HG02759 (cell line): ENCODE results near the gene PLS3.
"Not testable (repeated sequence)": the region's sequence is repeated elsewhere in the genome, so short reads cannot be mapped to it uniquely, and the experiment has no call there.

Experiments used
- ATAC-seq: cut with Tn5 transposase; IDR thresholded peaks from one replicate; pipeline ENCODE4 v1.9.1; 2021; ENCODE audit warnings: mild to moderate bottlenecking, moderate library complexity; ENCODE audit not compliant: unreplicated experiment

Gene PLS3

DNA sequence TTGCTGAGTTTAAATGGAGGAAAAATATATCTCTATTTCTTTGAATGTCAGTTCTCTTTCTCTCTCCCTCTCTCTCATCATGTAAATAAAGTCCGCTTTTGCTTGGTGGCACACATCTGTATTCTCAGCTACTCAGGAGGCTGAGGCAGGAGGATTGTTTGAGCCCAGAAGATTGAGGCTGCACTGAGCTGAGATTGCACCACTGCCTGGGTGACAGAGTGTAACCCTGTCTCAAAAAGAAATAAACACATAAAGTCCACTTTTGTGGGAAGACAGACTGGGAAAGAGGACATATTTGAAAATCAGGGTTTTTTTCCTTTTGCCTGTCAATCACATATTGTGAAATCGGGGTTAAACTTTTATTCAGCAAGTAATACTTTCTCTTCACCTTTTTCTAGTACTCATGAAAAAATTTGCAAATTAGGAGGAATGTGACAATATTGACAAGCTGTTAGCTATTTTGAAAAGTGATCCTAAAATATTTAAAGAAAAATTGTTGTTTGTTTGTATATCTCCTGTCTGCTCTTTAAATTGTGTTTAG is 42.6 kb downstream of the PLS3 start:
- ATAC-seq = no peak

DNA sequence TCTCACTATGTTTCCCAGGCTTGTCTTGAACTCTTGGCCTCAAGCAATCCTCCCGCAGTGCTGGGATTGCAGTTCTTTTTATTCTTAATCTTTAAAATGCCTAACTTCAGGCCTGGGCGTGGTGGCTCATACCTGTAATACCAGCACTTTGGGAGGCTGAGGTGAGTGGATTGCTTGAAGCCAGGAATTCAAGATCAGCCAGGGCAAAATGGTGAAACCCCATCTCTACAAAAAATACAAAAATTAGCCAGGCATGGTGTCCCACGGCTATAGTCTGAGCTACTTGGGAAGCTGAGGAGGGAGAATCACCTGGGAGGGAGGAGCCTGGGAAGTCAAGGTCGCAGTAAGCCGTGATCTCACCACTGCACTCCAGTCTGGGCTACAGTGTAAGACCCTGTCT is 45.9 kb downstream of the PLS3 start:
- no peak for ATAC-seq

GRCh38 chrX:115609621-115610020 is 48.6 kb downstream of the PLS3 start:
- no peak for ATAC-seq

DNA sequence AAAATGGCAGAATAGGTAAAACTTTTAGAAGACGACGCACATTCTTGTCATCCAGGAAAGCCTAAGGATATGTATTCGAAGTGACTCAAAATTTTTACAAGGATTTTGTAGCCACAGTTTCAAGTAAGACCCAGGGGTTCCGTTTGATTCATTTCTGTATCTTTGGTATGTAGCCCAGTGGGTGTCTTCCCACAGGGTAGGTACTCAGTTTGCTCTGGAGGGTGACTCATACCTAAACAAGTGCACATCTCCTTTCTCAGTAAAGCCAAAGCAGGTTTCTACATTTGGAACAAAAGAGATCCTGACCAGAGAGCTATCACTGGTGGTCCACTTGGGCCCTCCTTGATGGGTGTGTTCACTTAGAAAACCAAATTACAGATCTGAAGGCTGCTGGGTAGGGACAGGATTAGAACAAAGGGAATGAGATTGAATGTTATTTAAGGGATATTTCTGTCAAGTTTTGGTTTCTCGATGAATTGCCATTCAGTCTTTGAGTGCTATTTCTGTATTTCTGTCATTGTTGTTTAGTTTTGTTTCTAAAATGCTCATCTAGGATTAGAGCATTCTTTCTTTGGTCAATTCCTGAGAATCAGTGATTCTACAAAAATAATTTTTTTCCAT is 56.1 kb downstream of the PLS3 start:
- peak; percentile 98 for ATAC-seq

DNA sequence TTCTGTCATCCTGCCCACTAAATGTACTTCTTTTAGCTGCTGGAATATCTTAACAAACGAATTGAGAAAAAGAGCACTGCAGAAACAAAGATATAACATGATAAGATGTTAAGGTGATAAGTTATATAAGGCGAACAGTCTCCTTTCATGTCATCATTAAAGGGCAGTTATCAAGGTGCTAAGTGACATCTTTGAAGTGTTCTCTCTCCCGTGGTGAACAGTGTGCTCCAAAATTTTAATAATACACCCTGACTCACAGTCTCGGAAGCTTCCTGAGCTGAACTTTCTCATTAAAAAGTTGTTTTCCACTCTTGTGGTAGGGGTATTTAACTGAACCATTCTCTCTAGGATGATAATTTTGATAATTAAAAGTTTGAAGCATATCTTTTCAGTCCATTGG is 61.6 kb downstream of the PLS3 start:
- ATAC-seq = no peak

GRCh38 chrX:115624916-115625315 is 63.9 kb downstream of the PLS3 start:
- no peak for ATAC-seq

- no peak for ATAC-seq
Observed at GRCh38 chrX:115625572-115626301, 64.8 kb downstream of the PLS3 start.

DNA sequence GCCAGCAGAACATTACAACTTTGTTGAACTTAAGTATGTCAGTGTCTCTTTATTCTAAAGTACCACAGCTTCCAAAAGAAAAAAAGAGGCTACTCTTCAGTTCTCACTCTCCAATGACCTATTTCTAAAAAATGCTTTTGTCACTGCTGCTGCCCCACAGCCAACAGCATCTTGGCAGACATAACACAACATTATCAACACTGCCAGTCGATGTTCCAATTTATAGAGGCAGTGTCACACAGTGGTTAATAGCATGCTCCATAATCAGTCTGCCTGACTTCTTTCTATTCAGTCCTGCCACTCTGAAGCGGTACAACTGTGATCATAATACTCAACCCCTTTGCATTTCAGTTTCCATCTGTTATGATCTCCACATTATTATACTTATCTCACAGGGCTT is 69.2 kb downstream of the PLS3 start:
- ATAC-seq = no peak

- ATAC-seq = no peak
Observed at GRCh38 chrX:115632455-115632854, 71.5 kb downstream of the PLS3 start.

GRCh38 chrX:115633397-115633796 is 72.4 kb downstream of the PLS3 start:
- not testable (repeated sequence) for ATAC-seq

DNA sequence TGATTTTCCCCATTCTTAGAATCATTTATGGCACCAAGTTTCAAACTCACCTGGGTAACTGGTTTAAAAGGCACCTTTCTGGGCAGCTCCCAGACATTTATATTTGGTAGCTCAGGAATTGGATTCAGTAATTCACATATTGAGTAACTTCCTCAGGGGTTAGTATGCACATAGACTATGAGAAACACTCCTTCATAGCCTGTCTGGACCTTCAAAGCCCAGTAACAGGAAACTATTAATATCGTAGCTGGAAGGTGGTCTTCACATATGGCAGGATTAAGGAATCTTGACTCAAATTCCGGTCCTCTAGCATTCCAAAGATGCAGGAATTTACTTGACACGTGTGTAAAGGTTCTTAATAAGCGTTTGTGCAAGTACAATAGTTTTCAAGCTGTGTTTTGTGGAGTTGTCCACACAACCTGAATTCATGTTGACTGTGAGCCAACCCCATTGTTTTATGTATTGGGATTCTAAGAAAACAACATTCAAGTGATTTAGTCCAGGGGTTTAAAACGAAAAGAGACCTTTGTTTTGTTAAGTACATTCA is 78.4 kb downstream of the PLS3 start:
- no peak for ATAC-seq

- ATAC-seq = no peak
Observed at GRCh38 chrX:115642311-115642710, 81.3 kb downstream of the PLS3 start.

GRCh38 chrX:115642895-115643530 is 82.0 kb downstream of the PLS3 start:
- ATAC-seq = no peak

DNA sequence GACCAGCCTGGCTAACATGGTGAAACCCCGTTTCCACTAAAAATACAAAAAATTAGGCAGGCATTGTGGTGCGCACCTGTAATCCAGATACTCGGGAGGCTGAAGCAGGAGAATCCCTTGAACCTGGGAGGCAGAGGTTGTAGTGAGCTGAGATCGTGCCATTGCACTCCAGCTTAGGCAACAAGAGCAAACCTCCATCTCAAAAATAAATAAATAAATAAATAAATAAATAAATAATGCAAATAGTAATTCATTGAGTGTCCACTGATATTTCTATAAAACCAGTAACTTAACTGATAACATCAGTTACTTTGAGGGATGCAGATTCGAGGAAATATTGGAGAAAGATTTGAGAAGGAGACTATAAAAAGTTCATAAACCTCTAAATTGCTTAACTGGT is 83.4 kb downstream of the PLS3 start:
- ATAC-seq = not testable (repeated sequence)

DNA sequence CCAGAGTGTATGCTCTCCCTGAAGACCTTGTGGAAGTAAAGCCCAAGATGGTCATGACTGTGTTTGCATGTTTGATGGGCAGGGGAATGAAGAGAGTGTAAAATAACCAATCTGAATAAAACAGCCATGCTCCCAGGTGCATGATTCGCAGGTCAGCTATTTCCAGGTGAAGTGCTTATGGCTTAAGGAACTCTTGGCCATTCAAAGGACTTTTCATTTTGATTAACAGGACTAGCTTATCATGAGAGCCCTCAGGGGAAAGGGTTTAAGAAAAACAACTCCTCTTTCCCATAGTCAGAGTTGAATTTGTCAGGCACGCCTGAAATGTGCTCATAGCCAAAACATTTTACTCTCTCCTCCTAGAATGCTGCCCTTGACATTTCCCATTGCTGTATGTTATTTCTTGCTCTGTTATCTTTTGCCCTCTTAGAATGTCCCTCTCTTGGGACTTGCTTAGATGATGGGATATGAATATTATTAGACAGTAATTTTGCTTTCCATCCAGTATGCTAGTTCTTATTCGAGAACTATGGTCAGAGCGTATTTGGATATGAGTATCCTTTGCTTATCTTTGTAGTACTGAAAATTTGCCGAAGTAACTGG is 88.6 kb downstream of the PLS3 start:
- ATAC-seq = no peak

GRCh38 chrX:115650449-115650848 is 89.5 kb downstream of the PLS3 start:
- ATAC-seq = no peak

GRCh38 chrX:115650916-115651315 is 89.9 kb downstream of the PLS3 start:
- ATAC-seq = peak; percentile 64

GRCh38 chrX:115652221-115652620 is 91.2 kb downstream of the PLS3 start:
- ATAC-seq = no peak

- ATAC-seq = no peak
Observed at GRCh38 chrX:115665122-115665521, 104.1 kb downstream of the PLS3 start.

DNA sequence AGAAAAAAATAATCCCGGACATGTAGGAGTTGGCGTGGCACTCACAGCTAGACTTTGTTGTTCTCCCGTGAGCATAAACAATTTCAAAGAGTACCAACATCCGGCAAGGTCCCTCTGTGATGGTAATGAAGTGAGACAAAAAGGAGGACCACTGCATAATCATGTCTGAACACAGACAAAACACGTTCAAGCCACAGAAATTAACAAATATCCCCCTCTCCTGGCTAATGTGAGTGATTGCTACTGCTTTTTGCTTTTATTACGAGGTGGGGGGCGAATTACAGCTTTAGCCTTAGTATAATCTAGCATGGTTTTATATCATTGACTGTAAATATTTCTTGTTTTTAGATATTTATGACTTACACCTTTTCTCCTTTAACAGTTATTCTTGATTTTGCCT is 118.5 kb downstream of the PLS3 start:
- ATAC-seq = no peak

DNA sequence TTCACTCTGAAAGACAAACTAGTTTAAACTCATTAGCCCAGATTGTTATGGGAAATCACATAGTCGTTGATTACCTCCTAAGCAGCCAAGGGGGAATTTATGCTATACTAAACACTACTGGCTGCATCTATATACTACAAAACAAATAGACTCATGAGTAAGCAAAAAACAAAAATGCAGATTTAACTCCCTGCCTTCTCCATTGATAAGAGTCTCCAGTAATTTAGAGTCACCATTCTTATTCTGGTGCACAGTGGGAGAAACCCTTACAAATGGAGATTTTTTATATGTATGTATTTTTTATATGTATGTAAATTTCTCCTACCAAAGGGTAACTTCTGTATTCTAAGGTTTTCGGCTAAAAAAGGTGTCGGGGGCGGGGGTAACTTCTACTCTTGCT is 126.6 kb downstream of the PLS3 start:
- ATAC-seq = no peak
